ENCODE measurements around the gene RC3H2. TPM values are rescaled to one million over a fixed set of nuclear protein-coding genes. Genes with fewer than 3 reads are reported as not detected.
"Not testable (repeated sequence)": the region's sequence is repeated elsewhere in the genome, so short reads cannot be mapped to it uniquely, and the experiment has no call there.

Gene RC3H2
- total RNA-seq, 4 donors from 2014 or later: 38.4 to 68.2 (median 41.9) TPM

GRCh38 chr9:122832194-122832593 is 73.0 kb downstream of the RC3H2 start:
- WGBS, 2 donors: 85 to 91% methylated on average over 3 of the region's 3 CpGs
- TF ChIP-seq CTCF (IDR thresholded peaks at IDR 0.05): no peak
- no peak for TF ChIP-seq POLR2A (IDR thresholded peaks at IDR 0.05)
- no peak for TF ChIP-seq EP300 (IDR thresholded peaks at IDR 0.05)
- Histone ChIP-seq H3K27me3 (no peaks in the 10 kb centered on the region), H3K4me3 (no peak overlapping the region), H3K9me3 (no peaks in the 10 kb centered on the region), H3K36me3 (no peaks in the 10 kb centered on the region), H3K27ac (no peak overlapping the region), H3K4me1 (peaks cover 0 to 7% (median 4%) of the 10 kb centered on the region in 4 donors)
- no peak for DNase-seq (ENCODE audit: low spot score in 2 of 2)

GRCh38 chr9:122828965-122829284 is 76.2 kb downstream of the RC3H2 start:
- WGBS, 2 donors: 71% methylated on average over 18 of the region's 18 CpGs
- DNase-seq (ENCODE audit: low spot score in 2 of 2); H3K9me3 ChIP-seq; H3K27me3 ChIP-seq: not testable (repeated sequence)
- peaks cover 0 to 10% (median 0%) of the 10 kb centered on the region in 3 donors for H3K36me3 ChIP-seq
- H3K4me1 ChIP-seq: peaks cover 0 to 29% (median 18%) of the 10 kb centered on the region in 4 donors
- peak overlapping the region; percentile 75 to 96 (median 86) for H3K4me3 ChIP-seq
- H3K27ac ChIP-seq: peak overlapping the region; percentile 90 to 99 (median 94)

GRCh38 chr9:122827761-122828093 is 77.4 kb downstream of the RC3H2 start:
- Histone ChIP-seq H3K9me3 (no peaks in the 10 kb centered on the region), H3K27ac (peak overlapping the region; percentile 90 to 99 (median 94)), H3K36me3 (peaks cover 0 to 18% (median 0%) of the 10 kb centered on the region in 3 donors), H3K4me3 (peak overlapping the region; percentile 75 to 96 (median 86)), H3K4me1 (peaks cover 0 to 29% (median 18%) of the 10 kb centered on the region in 4 donors), H3K27me3 (no peaks in the 10 kb centered on the region)
- DNase-seq (ENCODE audit: low spot score in 2 of 2): no peak
- no peak for TF ChIP-seq EP300 (IDR thresholded peaks at IDR 0.05)
- WGBS, 2 donors: 0% methylated on average over 8 of the region's 8 CpGs

GRCh38 chr9:122822938-122823337 is 82.2 kb downstream of the RC3H2 start:
- H3K27ac ChIP-seq: peak overlapping the region in 1 of 4 donors; percentile 44
- no peak for DNase-seq (ENCODE audit: low spot score in 2 of 2)
- H3K27me3 ChIP-seq: no peaks in the 10 kb centered on the region
- 94 to 97% methylated on average over 4 of the region's 4 CpGs for WGBS, 2 donors
- no peaks in the 10 kb centered on the region for H3K9me3 ChIP-seq
- peaks cover 0 to 46% (median 0%) of the 10 kb centered on the region in 3 donors for H3K36me3 ChIP-seq
- no peak overlapping the region for H3K4me3 ChIP-seq
- no peak for TF ChIP-seq EP300 (IDR thresholded peaks at IDR 0.05)
- TF ChIP-seq CTCF (IDR thresholded peaks at IDR 0.05): no peak
- TF ChIP-seq POLR2A (IDR thresholded peaks at IDR 0.05): no peak
- H3K4me1 ChIP-seq: peaks cover 0 to 56% (median 20%) of the 10 kb centered on the region in 4 donors

GRCh38 chr9:122822056-122822455 is 83.1 kb downstream of the RC3H2 start:
- H3K9me3 ChIP-seq: no peaks in the 10 kb centered on the region
- peaks cover 0 to 51% (median 0%) of the 10 kb centered on the region in 3 donors for H3K36me3 ChIP-seq
- WGBS, 2 donors: 80 to 92% methylated on average over 6 of the region's 6 CpGs
- no peaks in the 10 kb centered on the region for H3K27me3 ChIP-seq
- H3K4me3 ChIP-seq: no peak overlapping the region
- H3K27ac ChIP-seq: peak overlapping the region in 3 of 4 donors; percentile 32 to 78 (median 64)
- no peak for DNase-seq (ENCODE audit: low spot score in 2 of 2)
- TF ChIP-seq CTCF (IDR thresholded peaks at IDR 0.05) (no peak), EP300 (IDR thresholded peaks at IDR 0.05) (no peak), POLR2A (IDR thresholded peaks at IDR 0.05) (no peak)
- peaks cover 0 to 51% (median 15%) of the 10 kb centered on the region in 4 donors for H3K4me1 ChIP-seq

- H3K27me3 ChIP-seq: no peaks in the 10 kb centered on the region
- no peak overlapping the region for H3K4me3 ChIP-seq
- peak overlapping the region in 3 of 4 donors; percentile 32 to 78 (median 64) for H3K27ac ChIP-seq
- DNase-seq (ENCODE audit: low spot score in 2 of 2): peak; percentile 50 to 77
- H3K9me3 ChIP-seq: no peaks in the 10 kb centered on the region
- H3K4me1 ChIP-seq: peaks cover 0 to 48% (median 9%) of the 10 kb centered on the region in 4 donors
- peaks cover 0 to 58% (median 0%) of the 10 kb centered on the region in 3 donors for H3K36me3 ChIP-seq
- TF ChIP-seq CTCF (IDR thresholded peaks at IDR 0.05) (no peak), EP300 (IDR thresholded peaks at IDR 0.05) (peak in 1 of 2 donors; percentile 84), POLR2A (IDR thresholded peaks at IDR 0.05) (no peak)
- WGBS, 2 donors: 50 to 59% methylated on average over 7 of the region's 7 CpGs
These were observed 83.7 kb downstream of the RC3H2 start for GRCh38 chr9:122821278-122821943.

Data from tibial nerve (tissue), 4 donors.